Measurements from ENCODE around the gene UBR3.

The UBR3 gene

GRCh38 chr2:170013802-170014551 lies 186.7 kb downstream of the UBR3 start:
- no peak for DNase-seq

GRCh38 chr2:170014769-170015168 lies 187.5 kb downstream of the UBR3 start:
- no peak for DNase-seq

- DNase-seq = no peak
Observed at GRCh38 chr2:170017860-170018532, 190.7 kb downstream of the UBR3 start.

GRCh38 chr2:170019060-170019805 lies 192.0 kb downstream of the UBR3 start:
- DNase-seq = no peak

GRCh38 chr2:170020777-170021176 lies 193.5 kb downstream of the UBR3 start:
- DNase-seq = no peak

- peak; percentile 85 for DNase-seq
Observed at GRCh38 chr2:170022692-170023091, 195.4 kb downstream of the UBR3 start.

GRCh38 chr2:170024721-170025120 lies 197.5 kb downstream of the UBR3 start:
- no peak for DNase-seq

- DNase-seq = no peak
Observed at GRCh38 chr2:170025223-170025622, 198.0 kb downstream of the UBR3 start.

- no peak for DNase-seq
Observed at GRCh38 chr2:170026361-170026760, 199.1 kb downstream of the UBR3 start.

GRCh38 chr2:170029551-170029950 lies 202.3 kb downstream of the UBR3 start:
- no peak for DNase-seq

GRCh38 chr2:170030040-170030439 lies 202.8 kb downstream of the UBR3 start:
- DNase-seq = no peak

GRCh38 chr2:170031288-170031687 lies 204.0 kb downstream of the UBR3 start:
- no peak for DNase-seq

GRCh38 chr2:170034596-170034995 lies 207.3 kb downstream of the UBR3 start:
- DNase-seq = no peak

GRCh38 chr2:170038734-170039133 lies 211.5 kb downstream of the UBR3 start:
- no peak for DNase-seq

GRCh38 chr2:170039401-170040172 lies 212.3 kb downstream of the UBR3 start:
- DNase-seq = no peak

GRCh38 chr2:170044751-170045478 lies 217.7 kb downstream of the UBR3 start:
- DNase-seq = no peak

GRCh38 chr2:170047331-170048065 lies 220.2 kb downstream of the UBR3 start:
- DNase-seq = no peak

GRCh38 chr2:170052151-170052550 lies 224.9 kb downstream of the UBR3 start:
- DNase-seq = no peak

GRCh38 chr2:170054997-170055396 lies 227.7 kb downstream of the UBR3 start:
- DNase-seq = no peak

GRCh38 chr2:170056900-170057299 lies 229.6 kb downstream of the UBR3 start:
- DNase-seq = no peak

GRCh38 chr2:170063456-170064235 lies 236.4 kb downstream of the UBR3 start:
- DNase-seq = no peak

Measured in NCI-H345 (cell line).